ENCODE data around the gene YY2.
"Not testable (repeated sequence)": the region's sequence is repeated elsewhere in the genome, so short reads cannot be mapped to it uniquely, and the experiment has no call there.

YY2 gene

GRCh38 chrX:21816136-21816535 is 39.7 kb upstream of the YY2 start:
- no peaks in the 10 kb centered on the region for H3K79me2 ChIP-seq
- H3K27me3 ChIP-seq (ENCODE audit: control insufficient read depth, insufficient read depth, low read length), result no peaks in the 10 kb centered on the region
- TF ChIP-seq CTCF (IDR thresholded peaks at IDR 0.05), result no peak
- H3K9ac ChIP-seq, result no peak overlapping the region
- H3K9me3 ChIP-seq (ENCODE audit: control insufficient read depth, low read length), result no peaks in the 10 kb centered on the region
- no peak overlapping the region for H2AFZ ChIP-seq
- H3K36me3 ChIP-seq (ENCODE audit: control insufficient read depth, insufficient read depth, low read length), result no peaks in the 10 kb centered on the region
- no peak overlapping the region for H3K4me2 ChIP-seq (ENCODE audit: low read length)
- no peak overlapping the region for H3K4me3 ChIP-seq (ENCODE audit: low read depth, low read length)
- no peak overlapping the region for H3K27ac ChIP-seq
- H3K4me1 ChIP-seq, result no peaks in the 10 kb centered on the region

- not testable (repeated sequence) for H3K27ac ChIP-seq; H3K4me3 ChIP-seq (ENCODE audit: low read depth, low read length); H3K79me2 ChIP-seq; H3K9me3 ChIP-seq (ENCODE audit: control insufficient read depth, low read length); H2AFZ ChIP-seq; H3K36me3 ChIP-seq (ENCODE audit: control insufficient read depth, insufficient read depth, low read length); H3K4me2 ChIP-seq (ENCODE audit: low read length); H3K9ac ChIP-seq; H3K4me1 ChIP-seq; H3K27me3 ChIP-seq (ENCODE audit: control insufficient read depth, insufficient read depth, low read length)
Measured at GRCh38 chrX:21820170-21820569, 35.6 kb upstream of the YY2 start.

GRCh38 chrX:21821875-21822274 is 33.9 kb upstream of the YY2 start:
- Histone ChIP-seq H3K27me3 (ENCODE audit: control insufficient read depth, insufficient read depth, low read length) (no peaks in the 10 kb centered on the region), H3K9ac (no peak overlapping the region), H3K9me3 (ENCODE audit: control insufficient read depth, low read length) (no peaks in the 10 kb centered on the region), H3K4me2 (ENCODE audit: low read length) (no peak overlapping the region), H3K36me3 (ENCODE audit: control insufficient read depth, insufficient read depth, low read length) (no peaks in the 10 kb centered on the region), H3K27ac (no peak overlapping the region), H2AFZ (no peak overlapping the region), H3K4me1 (no peaks in the 10 kb centered on the region), H3K4me3 (ENCODE audit: low read depth, low read length) (no peak overlapping the region), H3K79me2 (no peaks in the 10 kb centered on the region)
- TF ChIP-seq CTCF (IDR thresholded peaks at IDR 0.05), result no peak

- Histone ChIP-seq H3K4me2 (ENCODE audit: low read length) (no peak overlapping the region), H3K9ac (no peak overlapping the region), H3K9me3 (ENCODE audit: control insufficient read depth, low read length) (no peaks in the 10 kb centered on the region), H3K79me2 (no peaks in the 10 kb centered on the region), H3K36me3 (ENCODE audit: control insufficient read depth, insufficient read depth, low read length) (no peaks in the 10 kb centered on the region), H3K4me1 (no peaks in the 10 kb centered on the region), H3K27ac (no peak overlapping the region), H2AFZ (no peak overlapping the region), H3K4me3 (ENCODE audit: low read depth, low read length) (no peak overlapping the region), H3K27me3 (ENCODE audit: control insufficient read depth, insufficient read depth, low read length) (no peaks in the 10 kb centered on the region)
- TF ChIP-seq CTCF (IDR thresholded peaks at IDR 0.05), result no peak
Measured at GRCh38 chrX:21831496-21831895, 24.3 kb upstream of the YY2 start.

- Histone ChIP-seq H2AFZ (no peak overlapping the region), H3K9me3 (ENCODE audit: control insufficient read depth, low read length) (no peaks in the 10 kb centered on the region), H3K79me2 (no peaks in the 10 kb centered on the region), H3K4me1 (no peaks in the 10 kb centered on the region), H3K4me3 (ENCODE audit: low read depth, low read length) (no peak overlapping the region), H3K9ac (no peak overlapping the region), H3K27me3 (ENCODE audit: control insufficient read depth, insufficient read depth, low read length) (no peaks in the 10 kb centered on the region), H3K4me2 (ENCODE audit: low read length) (no peak overlapping the region), H3K36me3 (ENCODE audit: control insufficient read depth, insufficient read depth, low read length) (no peaks in the 10 kb centered on the region), H3K27ac (no peak overlapping the region)
- no peak for TF ChIP-seq CTCF (IDR thresholded peaks at IDR 0.05)
Measured at GRCh38 chrX:21837056-21837455, 18.7 kb upstream of the YY2 start.

Data from parathyroid adenoma (tissue), 2 donors.